ENCODE data around the gene SCAF1. TPM values are rescaled to one million over a fixed set of nuclear protein-coding genes. Genes with fewer than 3 reads are reported as not detected.

The SCAF1 gene
- total RNA-seq, 1 experiment from 2014 or later = 103 TPM

DNA sequence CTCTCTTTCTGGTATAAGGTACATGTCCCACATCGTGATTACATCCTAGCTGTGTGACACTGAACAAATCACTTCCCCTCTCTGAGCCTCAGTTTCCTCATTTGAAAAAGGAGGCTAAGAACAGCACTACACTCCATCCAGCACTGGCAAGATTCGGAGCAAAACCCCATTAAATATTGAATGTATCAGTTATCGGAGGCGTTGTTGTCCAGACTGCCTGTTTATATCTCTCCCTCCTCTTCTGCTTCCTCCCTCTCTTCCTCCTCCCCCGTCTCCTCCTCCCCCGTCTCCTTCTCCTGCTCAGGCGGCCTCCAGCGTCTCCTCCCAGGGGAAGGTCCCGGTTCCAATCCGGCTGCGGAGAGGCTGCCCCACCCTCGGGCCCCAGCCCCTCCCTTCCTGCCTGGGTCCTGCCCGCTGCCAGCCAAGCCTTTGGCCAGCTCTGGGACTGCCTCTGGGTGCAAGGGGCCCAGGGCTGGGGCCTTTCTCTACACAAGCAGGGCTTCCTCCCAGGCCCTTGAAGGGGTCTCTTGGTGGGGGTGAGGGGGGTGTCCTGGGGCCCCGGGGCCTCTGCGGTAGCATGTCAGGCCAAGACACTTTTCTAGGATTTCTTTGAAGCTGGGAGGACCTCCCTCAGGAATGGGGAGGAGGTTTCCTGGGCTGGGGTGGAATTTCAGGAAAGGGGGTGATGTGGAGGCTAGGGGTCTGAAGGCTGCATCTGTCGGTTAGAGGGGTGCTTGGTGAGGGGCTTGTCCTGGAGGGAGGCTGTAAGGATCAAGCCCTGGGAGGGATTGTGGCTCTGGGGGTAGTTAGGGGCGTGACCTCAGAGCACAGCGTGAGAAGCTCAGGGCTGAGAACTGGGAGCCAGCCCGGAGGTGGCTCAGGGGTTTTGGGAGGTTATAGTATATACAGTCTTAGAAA, 3.9 kb upstream of the SCAF1 start:
- no peaks in the 10 kb centered on the region for H3K9me3 Mint-ChIP-seq
- H3K27ac Mint-ChIP-seq = no peak overlapping the region
- peaks cover 36% of the 10 kb centered on the region for H3K27me3 Mint-ChIP-seq (ENCODE audit: low read depth)
- no peaks in the 10 kb centered on the region for H3K36me3 Mint-ChIP-seq
- ATAC-seq (no peak), DNase-seq (ENCODE audit: low spot score) (peak; percentile 67)
- ChIA-PET POLR2A (interaction anchor here (0.6 to 1.4 kb wide), 3 partner anchors 37 to 45 kb away, joined by 3 to 5 read pairs (median 3); partner anchors contain the start of gene PRMT1), CTCF (interaction anchor here (0.6 to 1.4 kb wide), 6 partner anchors 27 to 131 kb away, joined by 3 to 5 read pairs (median 4); no protein-coding TSS in a partner anchor)
- TF ChIP-seq ZNF263 (CRISPR knock-in tag; IDR thresholded peaks at IDR 0.05; ENCODE audit: low read depth) (peak; percentile 80), ZBTB21 (CRISPR knock-in tag; IDR thresholded peaks at IDR 0.05; ENCODE audit: borderline replicate concordance) (no peak)
- H3K4me3 Mint-ChIP-seq = peak overlapping the region; percentile 75
- peaks cover 50% of the 10 kb centered on the region for H3K4me1 Mint-ChIP-seq

DNA sequence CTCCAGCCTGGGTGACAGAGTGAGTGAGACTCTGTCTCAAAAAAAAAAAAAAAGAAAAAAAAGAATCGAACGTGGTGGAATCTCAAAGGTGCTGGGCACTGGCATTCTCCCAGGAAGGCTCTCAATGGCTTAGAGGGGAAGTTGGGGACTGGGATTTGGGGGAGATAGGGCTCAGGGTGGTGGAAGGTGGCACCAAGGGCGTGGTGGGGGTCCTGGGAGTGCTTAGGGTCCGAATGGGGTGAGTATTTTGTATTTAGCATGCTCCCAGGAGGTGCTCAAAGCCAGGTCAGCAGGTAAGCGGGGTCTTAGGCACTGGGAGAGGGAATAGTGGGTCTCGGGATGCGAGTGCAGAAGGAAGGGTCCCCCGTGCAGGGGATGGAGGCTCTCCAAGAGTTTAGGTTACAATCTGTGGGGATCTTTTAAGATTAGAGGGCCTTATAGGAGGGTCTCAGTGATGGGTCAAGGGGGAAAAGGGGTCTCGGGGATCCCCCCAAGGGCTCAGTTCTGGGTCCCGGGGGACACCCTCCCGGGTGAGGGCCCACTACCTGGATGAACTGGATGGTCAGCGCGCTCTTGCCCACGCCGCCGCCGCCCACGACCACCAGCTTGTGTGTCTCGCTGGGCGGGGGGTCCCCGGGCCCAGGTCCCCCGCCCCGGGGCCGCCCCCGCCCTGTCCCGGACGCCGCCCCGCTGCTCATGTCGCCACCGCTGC, 2.5 kb upstream of the SCAF1 start:
- Mint-ChIP-seq H3K4me1 (peaks cover 65% of the 10 kb centered on the region), H3K4me3 (peak overlapping the region; percentile 99), H3K27me3 (ENCODE audit: low read depth) (peaks cover 36% of the 10 kb centered on the region), H3K27ac (no peak overlapping the region; the same call in 1 of the 2 replicates), H3K36me3 (no peaks in the 10 kb centered on the region; the same call in 1 of the 2 replicates), H3K9me3 (no peaks in the 10 kb centered on the region)
- DNase-seq (ENCODE audit: low spot score) (no peak), ATAC-seq (no peak)
- CTCF ChIA-PET = interaction anchor here (0.8 to 4.7 kb wide), 19 partner anchors 8 to 174 kb away, joined by 3 to 108 read pairs (median 5); partner anchors contain the start of genes CPT1C, FUZ, PRMT1 and RCN3
- no peak for TF ChIP-seq SMAD4 (CRISPR knock-in tag; IDR thresholded peaks at IDR 0.05)
- TF ChIP-seq, protein P1, sequence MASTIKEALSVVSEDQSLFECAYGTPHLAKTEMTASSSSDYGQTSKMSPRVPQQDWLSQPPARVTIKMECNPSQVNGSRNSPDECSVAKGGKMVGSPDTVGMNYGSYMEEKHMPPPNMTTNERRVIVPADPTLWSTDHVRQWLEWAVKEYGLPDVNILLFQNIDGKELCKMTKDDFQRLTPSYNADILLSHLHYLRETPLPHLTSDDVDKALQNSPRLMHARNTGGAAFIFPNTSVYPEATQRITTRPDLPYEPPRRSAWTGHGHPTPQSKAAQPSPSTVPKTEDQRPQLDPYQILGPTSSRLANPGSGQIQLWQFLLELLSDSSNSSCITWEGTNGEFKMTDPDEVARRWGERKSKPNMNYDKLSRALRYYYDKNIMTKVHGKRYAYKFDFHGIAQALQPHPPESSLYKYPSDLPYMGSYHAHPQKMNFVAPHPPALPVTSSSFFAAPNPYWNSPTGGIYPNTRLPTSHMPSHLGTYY (CRISPR knock-in tag; IDR thresholded peaks at IDR 0.05) = no peak
- no peak for TF ChIP-seq NFATC4 (CRISPR knock-in tag; IDR thresholded peaks at IDR 0.05)
- TF ChIP-seq FOXP1 (CRISPR knock-in tag; IDR thresholded peaks at IDR 0.05; ENCODE audit: borderline replicate concordance) = no peak
- no peak for TF ChIP-seq ZNF138 (CRISPR knock-in tag; conservative IDR thresholded peaks at IDR 0.05)
- no peak for TF ChIP-seq IRF2 (CRISPR knock-in tag; IDR thresholded peaks at IDR 0.05; ENCODE audit: borderline replicate concordance, low read depth)
- TF ChIP-seq, protein P2, sequence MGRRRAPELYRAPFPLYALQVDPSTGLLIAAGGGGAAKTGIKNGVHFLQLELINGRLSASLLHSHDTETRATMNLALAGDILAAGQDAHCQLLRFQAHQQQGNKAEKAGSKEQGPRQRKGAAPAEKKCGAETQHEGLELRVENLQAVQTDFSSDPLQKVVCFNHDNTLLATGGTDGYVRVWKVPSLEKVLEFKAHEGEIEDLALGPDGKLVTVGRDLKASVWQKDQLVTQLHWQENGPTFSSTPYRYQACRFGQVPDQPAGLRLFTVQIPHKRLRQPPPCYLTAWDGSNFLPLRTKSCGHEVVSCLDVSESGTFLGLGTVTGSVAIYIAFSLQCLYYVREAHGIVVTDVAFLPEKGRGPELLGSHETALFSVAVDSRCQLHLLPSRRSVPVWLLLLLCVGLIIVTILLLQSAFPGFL (CRISPR knock-in tag; IDR thresholded peaks at IDR 0.05; ENCODE audit: borderline replicate concordance) = no peak
- TF ChIP-seq, protein P3, sequence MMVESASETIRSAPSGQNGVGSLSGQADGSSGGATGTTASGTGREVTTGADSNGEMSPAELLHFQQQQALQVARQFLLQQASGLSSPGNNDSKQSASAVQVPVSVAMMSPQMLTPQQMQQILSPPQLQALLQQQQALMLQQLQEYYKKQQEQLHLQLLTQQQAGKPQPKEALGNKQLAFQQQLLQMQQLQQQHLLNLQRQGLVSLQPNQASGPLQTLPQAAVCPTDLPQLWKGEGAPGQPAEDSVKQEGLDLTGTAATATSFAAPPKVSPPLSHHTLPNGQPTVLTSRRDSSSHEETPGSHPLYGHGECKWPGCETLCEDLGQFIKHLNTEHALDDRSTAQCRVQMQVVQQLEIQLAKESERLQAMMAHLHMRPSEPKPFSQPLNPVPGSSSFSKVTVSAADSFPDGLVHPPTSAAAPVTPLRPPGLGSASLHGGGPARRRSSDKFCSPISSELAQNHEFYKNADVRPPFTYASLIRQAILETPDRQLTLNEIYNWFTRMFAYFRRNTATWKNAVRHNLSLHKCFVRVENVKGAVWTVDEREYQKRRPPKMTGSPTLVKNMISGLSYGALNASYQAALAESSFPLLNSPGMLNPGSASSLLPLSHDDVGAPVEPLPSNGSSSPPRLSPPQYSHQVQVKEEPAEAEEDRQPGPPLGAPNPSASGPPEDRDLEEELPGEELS (CRISPR knock-in tag; IDR thresholded peaks at IDR 0.05) = no peak
- TF ChIP-seq, protein P4, sequence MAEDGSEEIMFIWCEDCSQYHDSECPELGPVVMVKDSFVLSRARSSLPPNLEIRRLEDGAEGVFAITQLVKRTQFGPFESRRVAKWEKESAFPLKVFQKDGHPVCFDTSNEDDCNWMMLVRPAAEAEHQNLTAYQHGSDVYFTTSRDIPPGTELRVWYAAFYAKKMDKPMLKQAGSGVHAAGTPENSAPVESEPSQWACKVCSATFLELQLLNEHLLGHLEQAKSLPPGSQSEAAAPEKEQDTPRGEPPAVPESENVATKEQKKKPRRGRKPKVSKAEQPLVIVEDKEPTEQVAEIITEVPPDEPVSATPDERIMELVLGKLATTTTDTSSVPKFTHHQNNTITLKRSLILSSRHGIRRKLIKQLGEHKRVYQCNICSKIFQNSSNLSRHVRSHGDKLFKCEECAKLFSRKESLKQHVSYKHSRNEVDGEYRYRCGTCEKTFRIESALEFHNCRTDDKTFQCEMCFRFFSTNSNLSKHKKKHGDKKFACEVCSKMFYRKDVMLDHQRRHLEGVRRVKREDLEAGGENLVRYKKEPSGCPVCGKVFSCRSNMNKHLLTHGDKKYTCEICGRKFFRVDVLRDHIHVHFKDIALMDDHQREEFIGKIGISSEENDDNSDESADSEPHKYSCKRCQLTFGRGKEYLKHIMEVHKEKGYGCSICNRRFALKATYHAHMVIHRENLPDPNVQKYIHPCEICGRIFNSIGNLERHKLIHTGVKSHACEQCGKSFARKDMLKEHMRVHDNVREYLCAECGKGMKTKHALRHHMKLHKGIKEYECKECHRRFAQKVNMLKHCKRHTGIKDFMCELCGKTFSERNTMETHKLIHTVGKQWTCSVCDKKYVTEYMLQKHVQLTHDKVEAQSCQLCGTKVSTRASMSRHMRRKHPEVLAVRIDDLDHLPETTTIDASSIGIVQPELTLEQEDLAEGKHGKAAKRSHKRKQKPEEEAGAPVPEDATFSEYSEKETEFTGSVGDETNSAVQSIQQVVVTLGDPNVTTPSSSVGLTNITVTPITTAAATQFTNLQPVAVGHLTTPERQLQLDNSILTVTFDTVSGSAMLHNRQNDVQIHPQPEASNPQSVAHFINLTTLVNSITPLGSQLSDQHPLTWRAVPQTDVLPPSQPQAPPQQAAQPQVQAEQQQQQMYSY (CRISPR knock-in tag; IDR thresholded peaks at IDR 0.05) = no peak
- no peak for TF ChIP-seq MXD4 (CRISPR knock-in tag; IDR thresholded peaks at IDR 0.05; ENCODE audit: borderline replicate concordance)
- no peak for TF ChIP-seq JUN (CRISPR knock-in tag; IDR thresholded peaks at IDR 0.05)
- no peak for TF ChIP-seq FOXK1 (CRISPR knock-in tag; IDR thresholded peaks at IDR 0.05)
- TF ChIP-seq MYBL2 (CRISPR knock-in tag; IDR thresholded peaks at IDR 0.05) = no peak
- TF ChIP-seq RELA (CRISPR knock-in tag; IDR thresholded peaks at IDR 0.05; ENCODE audit: borderline replicate concordance) = no peak
- TF ChIP-seq, protein P5, sequence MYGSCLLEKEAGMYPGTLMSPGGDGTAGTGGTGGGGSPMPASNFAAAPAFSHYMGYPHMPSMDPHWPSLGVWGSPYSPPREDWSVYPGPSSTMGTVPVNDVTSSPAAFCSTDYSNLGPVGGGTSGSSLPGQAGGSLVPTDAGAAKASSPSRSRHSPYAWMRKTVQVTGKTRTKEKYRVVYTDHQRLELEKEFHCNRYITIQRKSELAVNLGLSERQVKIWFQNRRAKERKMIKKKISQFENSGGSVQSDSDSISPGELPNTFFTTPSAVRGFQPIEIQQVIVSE (CRISPR knock-in tag; IDR thresholded peaks at IDR 0.05; ENCODE audit: borderline replicate concordance) = no peak
- TF ChIP-seq, protein P6, sequence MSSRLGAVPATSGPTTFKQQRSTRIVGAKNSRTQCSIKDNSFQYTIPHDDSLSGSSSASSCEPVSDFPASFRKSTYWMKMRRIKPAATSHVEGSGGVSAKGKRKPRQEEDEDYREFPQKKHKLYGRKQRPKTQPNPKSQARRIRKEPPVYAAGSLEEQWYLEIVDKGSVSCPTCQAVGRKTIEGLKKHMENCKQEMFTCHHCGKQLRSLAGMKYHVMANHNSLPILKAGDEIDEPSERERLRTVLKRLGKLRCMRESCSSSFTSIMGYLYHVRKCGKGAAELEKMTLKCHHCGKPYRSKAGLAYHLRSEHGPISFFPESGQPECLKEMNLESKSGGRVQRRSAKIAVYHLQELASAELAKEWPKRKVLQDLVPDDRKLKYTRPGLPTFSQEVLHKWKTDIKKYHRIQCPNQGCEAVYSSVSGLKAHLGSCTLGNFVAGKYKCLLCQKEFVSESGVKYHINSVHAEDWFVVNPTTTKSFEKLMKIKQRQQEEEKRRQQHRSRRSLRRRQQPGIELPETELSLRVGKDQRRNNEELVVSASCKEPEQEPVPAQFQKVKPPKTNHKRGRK (CRISPR knock-in tag; IDR thresholded peaks at IDR 0.05; ENCODE audit: borderline replicate concordance) = no peak
- TF ChIP-seq, protein P7, sequence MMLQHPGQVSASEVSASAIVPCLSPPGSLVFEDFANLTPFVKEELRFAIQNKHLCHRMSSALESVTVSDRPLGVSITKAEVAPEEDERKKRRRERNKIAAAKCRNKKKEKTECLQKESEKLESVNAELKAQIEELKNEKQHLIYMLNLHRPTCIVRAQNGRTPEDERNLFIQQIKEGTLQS (CRISPR knock-in tag; conservative IDR thresholded peaks at IDR 0.05) = no peak
- no peak for TF ChIP-seq PRRX2 (CRISPR knock-in tag; IDR thresholded peaks at IDR 0.05)
- POLR2A ChIA-PET = interaction anchor here (0.6 to 2.1 kb wide), 15 partner anchors 9 to 174 kb away, joined by 3 to 30 read pairs (median 4); partner anchors contain the start of genes AP2A1, FUZ, PRMT1 and PRR12
